ENCODE measurements around the gene SELPLG. TPM values are rescaled to one million over a fixed set of nuclear protein-coding genes. Genes with fewer than 3 reads are reported as not detected.

SELPLG gene
- total and polyA plus RNA-seq, 10 donors: 23.6 to 220 (median 72.4) TPM

- Histone ChIP-seq H3K27ac (peak overlapping the region in 1 of 8 donors; percentile 21), H3K36me3 (no peaks in the 10 kb centered on the region), H3K27me3 (replicated peaks in 1 of 7) (peaks cover 0 to 13% (median 0%) of the 10 kb centered on the region in 7 donors), H3K4me3 (no peak overlapping the region), H3K9me3 (no peaks in the 10 kb centered on the region), H3K4me1 (peaks cover 0 to 12% (median 0%) of the 10 kb centered on the region in 6 donors)
- 74 to 91% (median 80%) methylated on average over 4 of the region's 4 CpGs for WGBS, 5 donors
- no peak for TF ChIP-seq POLR2A (IDR thresholded peaks at IDR 0.05)
- TF ChIP-seq CTCF (IDR thresholded peaks at IDR 0.05 in 8 of 11, conservative IDR thresholded peaks at IDR 0.05 in 3 of 11): no peak
- TF ChIP-seq POLR2AphosphoS5 (IDR thresholded peaks at IDR 0.05): no peak
- intact Hi-C loops (cut with DNase I; ENCODE audit: low total_unique reads): no loop called here
- DNase-seq: no peak
These were observed 27.8 kb downstream of the SELPLG start for GRCh38 chr12:108605690-108606406.

GRCh38 chr12:108605000-108605689 lies 28.5 kb downstream of the SELPLG start:
- Histone ChIP-seq H3K4me1 (peaks cover 0 to 9% (median 0%) of the 10 kb centered on the region in 6 donors), H3K4me3 (no peak overlapping the region), H3K36me3 (no peaks in the 10 kb centered on the region), H3K9me3 (no peaks in the 10 kb centered on the region), H3K27me3 (replicated peaks in 1 of 7) (peaks cover 0 to 13% (median 0%) of the 10 kb centered on the region in 7 donors), H3K27ac (no peak overlapping the region)
- no peak for TF ChIP-seq CTCF (IDR thresholded peaks at IDR 0.05 in 8 of 11, conservative IDR thresholded peaks at IDR 0.05 in 3 of 11)
- TF ChIP-seq POLR2A (IDR thresholded peaks at IDR 0.05): no peak
- no peak for TF ChIP-seq POLR2AphosphoS5 (IDR thresholded peaks at IDR 0.05)
- intact Hi-C loops (cut with DNase I; ENCODE audit: low total_unique reads): no loop called here
- no peak for DNase-seq
- WGBS, 5 donors: 74 to 93% (median 84%) methylated on average over 3 of the region's 3 CpGs

- WGBS, 5 donors: 56 to 65% (median 64%) methylated on average over 14 of the region's 14 CpGs
These were observed 29.3 kb downstream of the SELPLG start for GRCh38 chr12:108604208-108604941.

More at GRCh38 chr12:108604208-108604941, 29.3 kb downstream of the SELPLG start:
- peaks cover 0 to 13% (median 0%) of the 10 kb centered on the region in 7 donors for H3K27me3 ChIP-seq (replicated peaks in 1 of 7)
- H3K4me3 ChIP-seq: no peak overlapping the region
- no peaks in the 10 kb centered on the region for H3K36me3 ChIP-seq
- peaks cover 0 to 2% (median 0%) of the 10 kb centered on the region in 6 donors for H3K4me1 ChIP-seq
- H3K9me3 ChIP-seq: no peaks in the 10 kb centered on the region
- no peak for DNase-seq
- H3K27ac ChIP-seq: no peak overlapping the region
- intact Hi-C loops (cut with DNase I; ENCODE audit: low total_unique reads): no loop called here
- TF ChIP-seq POLR2AphosphoS5 (IDR thresholded peaks at IDR 0.05) (no peak), POLR2A (IDR thresholded peaks at IDR 0.05) (no peak), CTCF (IDR thresholded peaks at IDR 0.05 in 8 of 11, conservative IDR thresholded peaks at IDR 0.05 in 3 of 11) (no peak)

All from spleen (tissue), 11 donors.